PC-3 (cell line): Measurements from ENCODE around the gene LUZP1. TPM values are rescaled to one million over a fixed set of nuclear protein-coding genes. Genes with fewer than 3 reads are reported as not detected.

ENCODE experiments used
- ATAC-seq: fragments of 200-7000 bp; cut with Tn5 transposase; 2 replicates; pipeline ENCODE4 v1.9.1; 2020; ENCODE audit warnings: mild to moderate bottlenecking, moderate library complexity
- BruUV-seq: library from RNA; stranded (reverse); fragments of 400-500 nt; replicated peaks from 2 replicates; lab custom pipeline; 2021; lab: Mats Ljungman, UMichigan
- CTCF ChIA-PET: fragments of 300-600 bp; sonication (Branson Sonifier 250); formaldehyde crosslinking; loops from one replicate; lab custom pipeline; 2022; ENCODE audit warnings: antibody characterized with exemption; lab: Charles Lee
- POLR2A ChIA-PET: fragments of 300-600 bp; sonication (Branson Sonifier 250); formaldehyde crosslinking; loops from one replicate; lab custom pipeline; 2022; ENCODE audit warnings: antibody characterized with exemption; ENCODE audit not compliant: unreplicated experiment; lab: Charles Lee
- DNase-seq: peaks from one replicate; pipeline ENCODE4 v3.0.0-alpha.2; 2015
- H2AFZ ChIP-seq: fragments of 300-600 bp; sonication (generic); 2 replicates; pipeline ENCODE4 v1.6.0; 2016; ENCODE audit warnings: antibody characterized with exemption, low read length
- H3F3A ChIP-seq: fragments of 300-600 bp; sonication (generic); one replicate; pipeline ENCODE4 v1.6.0; 2017; ENCODE audit warnings: antibody characterized with exemption, low read length, control low read depth, mild to moderate bottlenecking; ENCODE audit not compliant: unreplicated experiment
- H3K27ac ChIP-seq: fragments of 300-600 bp; sonication (generic); 2 replicates; pipeline ENCODE4 v1.5.1; 2016; ENCODE audit warnings: mild to moderate bottlenecking, low read length
- H3K27me3 ChIP-seq: fragments of 300-600 bp; sonication (generic); 2 replicates; pipeline ENCODE4 v1.6.1; 2016; ENCODE audit warnings: low read length, mixed read lengths
- H3K36me3 ChIP-seq: fragments of 300-600 bp; sonication (generic); 2 replicates; pipeline ENCODE4 v1.6.1; 2016; ENCODE audit warnings: low read depth, mixed run types, low read length, mixed read lengths
- H3K4me1 ChIP-seq: fragments of 300-600 bp; sonication (generic); 2 replicates; pipeline ENCODE4 v1.5.1; 2016; ENCODE audit warnings: low read length; ENCODE audit not compliant: insufficient read depth
- H3K4me2 ChIP-seq: fragments of 300-600 bp; sonication (generic); 2 replicates; pipeline ENCODE4 v1.6.0; 2016; ENCODE audit warnings: low read length
- H3K4me3 ChIP-seq: fragments of 300-600 bp; sonication (generic); 2 replicates; pipeline ENCODE4 v1.5.1; 2016; ENCODE audit warnings: mild to moderate bottlenecking, low read length, mixed read lengths
- H3K79me2 ChIP-seq: fragments of 300-600 bp; sonication (generic); 2 replicates; pipeline ENCODE4 v1.6.1; 2017; ENCODE audit warnings: low read length, mixed read lengths
- H3K9ac ChIP-seq: fragments of 300-600 bp; sonication (generic); 2 replicates; pipeline ENCODE4 v1.6.0; 2016; ENCODE audit warnings: mild to moderate bottlenecking, low read length
- H3K9me2 ChIP-seq: fragments of 300-600 bp; sonication (generic); replicated peaks from 2 replicates; pipeline ENCODE4 v1.6.1; 2016; ENCODE audit warnings: mixed run types, low read length, mixed read lengths
- H3K9me3 ChIP-seq: fragments of 300-600 bp; sonication (generic); 2 replicates; pipeline ENCODE4 v1.6.1; 2016; ENCODE audit warnings: low read length, mixed read lengths
- H4K20me1 ChIP-seq: fragments of 300-600 bp; sonication (generic); 2 replicates; pipeline ENCODE4 v1.6.1; 2016; ENCODE audit warnings: low read length, mixed read lengths
- EZH2 ChIP-seq: fragments of 300-600 bp; sonication (generic); IDR thresholded peaks from one replicate; pipeline ENCODE4 v1.6.1; 2017; ENCODE audit warnings: antibody characterized with exemption, mild to moderate bottlenecking, low read length; ENCODE audit not compliant: unreplicated experiment
- EZH2phosphoT487 ChIP-seq: fragments of 300-600 bp; sonication (generic); IDR thresholded peaks from 2 replicates; pipeline ENCODE4 v1.6.1; 2018; ENCODE audit warnings: mild to moderate bottlenecking, antibody characterized with exemption, low read length, borderline replicate concordance
- intact Hi-C: fragments of 100-400 bp; cut with micrococcal nuclease; formaldehyde crosslinking; loops from 2 replicates; pipeline ENCODE4 v1.9.0; 2023
- total RNA-seq: library from RNA; depleted of rRNA; stranded (reverse); fragments of >200 nt; gene quantifications from 2 replicates; pipeline ENCODE4 v1.2.3, GENCODE V29; 2014
- TF ChIP-seq, protein P1 (sequence below): fragments of 300-600 bp; sonication (generic); conservative IDR thresholded peaks from 2 replicates; pipeline ENCODE4 v1.5.1; 2017; ENCODE audit warnings: antibody characterized with exemption, low read depth, mild to moderate bottlenecking, low read length

LUZP1 gene
- total RNA-seq, 1 experiment from 2014 or later = 17.8 TPM

DNA sequence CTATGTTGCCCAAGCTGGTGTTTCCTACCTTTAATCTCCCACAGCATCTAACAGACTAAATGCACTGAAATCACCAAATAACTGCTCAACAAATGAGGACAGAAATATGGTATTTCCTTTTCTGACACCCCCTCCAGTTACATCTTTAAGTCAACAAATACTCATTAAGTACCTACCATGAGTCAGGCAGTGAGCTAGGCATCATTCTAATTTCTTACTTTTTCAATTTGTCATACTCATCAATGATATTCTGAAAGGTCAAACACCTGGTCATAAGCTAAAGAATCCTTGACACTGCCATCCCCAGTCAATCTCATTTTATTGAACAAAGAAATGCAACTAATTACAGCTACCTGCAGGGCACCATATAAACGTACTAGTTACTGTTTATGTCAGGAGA is 36.6 kb downstream of the LUZP1 start:
- ChIA-PET POLR2A (no interaction called here), CTCF (no interaction called here)
- Histone ChIP-seq H3K4me1 (peaks cover 12% of the 10 kb centered on the region), H3F3A (no peaks in the 10 kb centered on the region), H3K9me3 (no peaks in the 10 kb centered on the region), H3K79me2 (peaks cover 91% of the 10 kb centered on the region), H3K36me3 (no peaks in the 10 kb centered on the region), H3K4me2 (no peak overlapping the region), H3K27ac (no peak overlapping the region), H3K9ac (no peak overlapping the region), H3K4me3 (no peak overlapping the region), H2AFZ (no peak overlapping the region), H3K9me2 (no peaks in the 10 kb centered on the region), H4K20me1 (peaks cover 8% of the 10 kb centered on the region), H3K27me3 (no peaks in the 10 kb centered on the region)
- ATAC-seq (no peak; the same call in 1 of the 2 replicates), DNase-seq (peak; percentile 38)
- TF ChIP-seq EZH2phosphoT487 (no peak), EZH2 (no peak)
- TF ChIP-seq, protein P1, sequence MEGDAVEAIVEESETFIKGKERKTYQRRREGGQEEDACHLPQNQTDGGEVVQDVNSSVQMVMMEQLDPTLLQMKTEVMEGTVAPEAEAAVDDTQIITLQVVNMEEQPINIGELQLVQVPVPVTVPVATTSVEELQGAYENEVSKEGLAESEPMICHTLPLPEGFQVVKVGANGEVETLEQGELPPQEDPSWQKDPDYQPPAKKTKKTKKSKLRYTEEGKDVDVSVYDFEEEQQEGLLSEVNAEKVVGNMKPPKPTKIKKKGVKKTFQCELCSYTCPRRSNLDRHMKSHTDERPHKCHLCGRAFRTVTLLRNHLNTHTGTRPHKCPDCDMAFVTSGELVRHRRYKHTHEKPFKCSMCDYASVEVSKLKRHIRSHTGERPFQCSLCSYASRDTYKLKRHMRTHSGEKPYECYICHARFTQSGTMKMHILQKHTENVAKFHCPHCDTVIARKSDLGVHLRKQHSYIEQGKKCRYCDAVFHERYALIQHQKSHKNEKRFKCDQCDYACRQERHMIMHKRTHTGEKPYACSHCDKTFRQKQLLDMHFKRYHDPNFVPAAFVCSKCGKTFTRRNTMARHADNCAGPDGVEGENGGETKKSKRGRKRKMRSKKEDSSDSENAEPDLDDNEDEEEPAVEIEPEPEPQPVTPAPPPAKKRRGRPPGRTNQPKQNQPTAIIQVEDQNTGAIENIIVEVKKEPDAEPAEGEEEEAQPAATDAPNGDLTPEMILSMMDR = no peak
- no TSS peak for BruUV-seq
- intact Hi-C loops = no loop called here

DNA sequence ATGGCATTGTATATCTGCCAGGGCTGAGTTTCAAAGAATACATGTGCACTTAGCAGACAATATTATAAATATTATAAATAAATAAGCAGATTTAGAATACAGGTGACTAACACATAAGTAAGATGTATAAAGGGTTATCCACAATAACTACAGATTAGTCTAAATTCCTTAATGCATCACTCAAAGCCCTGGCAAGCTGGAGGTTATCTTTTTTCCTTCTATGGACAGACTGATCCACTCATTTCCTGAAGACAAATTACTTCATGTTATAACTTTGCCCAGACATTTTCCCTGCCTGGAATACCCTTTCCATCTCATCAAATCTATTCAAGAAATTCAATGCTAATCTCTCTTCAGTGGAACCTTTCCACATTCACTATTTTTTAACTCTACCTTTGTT is 38.8 kb downstream of the LUZP1 start:
- H3K36me3 ChIP-seq = no peaks in the 10 kb centered on the region
- no peaks in the 10 kb centered on the region for H3K27me3 ChIP-seq
- ATAC-seq = no peak
- CTCF ChIA-PET = no interaction called here
- TF ChIP-seq EZH2 = no peak
- TF ChIP-seq, protein P1 = no peak
- TF ChIP-seq EZH2phosphoT487 = no peak
- no peak overlapping the region for H3K4me3 ChIP-seq
- no peak overlapping the region for H3K27ac ChIP-seq
- intact Hi-C loops = no loop called here
- no peak overlapping the region for H3K4me2 ChIP-seq
- peaks cover 4% of the 10 kb centered on the region for H4K20me1 ChIP-seq
- H3F3A ChIP-seq = no peaks in the 10 kb centered on the region
- no peak overlapping the region for H3K9ac ChIP-seq
- peak; percentile 16 for DNase-seq
- POLR2A ChIA-PET = no interaction called here
- peaks cover 91% of the 10 kb centered on the region for H3K79me2 ChIP-seq
- no TSS peak for BruUV-seq
- peaks cover 12% of the 10 kb centered on the region for H3K4me1 ChIP-seq
- no peak overlapping the region for H2AFZ ChIP-seq
- no peaks in the 10 kb centered on the region for H3K9me3 ChIP-seq
- H3K9me2 ChIP-seq = no peaks in the 10 kb centered on the region

DNA sequence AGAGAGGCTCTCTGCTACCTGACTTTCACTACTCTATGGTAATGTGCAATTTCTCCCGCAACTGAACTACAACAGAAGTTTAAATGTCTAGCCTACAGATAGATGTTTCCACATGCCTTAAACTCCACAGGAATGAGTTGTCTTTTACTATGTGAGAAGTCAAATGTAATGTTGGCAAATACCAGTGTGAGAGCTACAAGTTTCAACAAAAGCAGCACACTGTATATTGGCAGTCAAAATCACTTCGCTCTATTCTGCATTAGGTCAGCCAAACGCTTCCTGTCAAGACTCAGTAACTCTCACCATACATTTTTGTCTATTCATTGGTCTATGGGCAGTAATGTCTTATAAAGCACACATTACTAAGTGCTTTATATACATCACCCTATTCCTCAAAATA is 41.9 kb downstream of the LUZP1 start:
- peak; percentile 42; the same call in 1 of the 2 replicates for ATAC-seq
- ChIA-PET CTCF (no interaction called here), POLR2A (no interaction called here)
- Histone ChIP-seq H3K36me3 (no peaks in the 10 kb centered on the region), H3K9ac (no peak overlapping the region), H3K4me2 (no peak overlapping the region), H3K27me3 (no peaks in the 10 kb centered on the region), H3K4me3 (no peak overlapping the region), H2AFZ (no peak overlapping the region), H4K20me1 (peaks cover 4% of the 10 kb centered on the region), H3K9me3 (no peaks in the 10 kb centered on the region), H3K4me1 (peaks cover 14% of the 10 kb centered on the region; the same call in 1 of the 2 replicates), H3K27ac (no peak overlapping the region), H3K9me2 (no peaks in the 10 kb centered on the region), H3F3A (no peaks in the 10 kb centered on the region), H3K79me2 (peaks cover 91% of the 10 kb centered on the region)
- BruUV-seq = no TSS peak
- TF ChIP-seq, protein P1 = no peak
- TF ChIP-seq EZH2 = no peak
- no peak for TF ChIP-seq EZH2phosphoT487
- peak; percentile 16 for DNase-seq
- intact Hi-C loops = no loop called here
